H9 (cell line): ENCODE results near the gene KLF18. TPM values are rescaled to one million over a fixed set of nuclear protein-coding genes. Genes with fewer than 3 reads are reported as not detected.

ENCODE experiments used
- DNase-seq: peaks from one replicate; pipeline ENCODE4 v3.0.0-alpha.2; 2017
- H2AFZ ChIP-seq: one replicate; pipeline ENCODE4 v1.6.1; 2013; ENCODE audit warnings: mild to moderate bottlenecking, low read length, control low read depth, moderate library complexity
- H2AK5ac ChIP-seq: 2 replicates; pipeline ENCODE4 v1.6.1; 2013; ENCODE audit warnings: low read length, control low read depth, mixed read lengths; ENCODE audit not compliant: insufficient read length
- H2BK120ac ChIP-seq: one replicate; pipeline ENCODE4 v1.6.1; 2013; ENCODE audit warnings: low read depth, mild to moderate bottlenecking, low read length, control low read depth, inconsistent platforms; ENCODE audit not compliant: poor library complexity, severe bottlenecking
- H2BK12ac ChIP-seq: 2 replicates; pipeline ENCODE4 v1.6.1; 2013; ENCODE audit warnings: low read length, control low read depth, mixed read lengths, low read depth; ENCODE audit not compliant: insufficient read length
- H2BK15ac ChIP-seq: 2 replicates; pipeline ENCODE4 v1.6.1; 2013; ENCODE audit warnings: low read depth, low read length, control low read depth
- H2BK20ac ChIP-seq: one replicate; pipeline ENCODE4 v1.6.1; 2013; ENCODE audit warnings: low read depth, mild to moderate bottlenecking, low read length, control low read depth, inconsistent platforms; ENCODE audit not compliant: poor library complexity, severe bottlenecking
- H2BK5ac ChIP-seq: 2 replicates; pipeline ENCODE4 v1.6.1; 2013; ENCODE audit warnings: low read length, control low read depth, mixed read lengths; ENCODE audit not compliant: insufficient read length
- H3K14ac ChIP-seq: 2 replicates; pipeline ENCODE4 v1.6.1; 2013; ENCODE audit warnings: low read length, control low read depth; ENCODE audit not compliant: insufficient read depth
- H3K18ac ChIP-seq: 2 replicates; pipeline ENCODE4 v1.6.1; 2013; ENCODE audit warnings: low read depth, mild to moderate bottlenecking, mixed read lengths, low read length, control low read depth; ENCODE audit not compliant: insufficient read length
- H3K23ac ChIP-seq: 2 replicates; pipeline ENCODE4 v1.6.1; 2013; ENCODE audit warnings: low read length, control low read depth, mixed read lengths, low read depth; ENCODE audit not compliant: insufficient read length
- H3K23me2 ChIP-seq: 2 replicates; pipeline ENCODE4 v1.6.1; 2013; ENCODE audit warnings: low read depth, mild to moderate bottlenecking, mixed read lengths, low read length, control low read depth; ENCODE audit not compliant: insufficient read length, poor library complexity, severe bottlenecking
- H3K27ac ChIP-seq: 2 replicates; pipeline ENCODE4 v1.5.1; 2013; ENCODE audit warnings: low read length, control low read depth, mixed read lengths, low read depth; ENCODE audit not compliant: insufficient read length
- H3K27me3 ChIP-seq: 2 replicates; pipeline ENCODE4 v1.6.1; 2013; ENCODE audit warnings: low read length, control low read depth, inconsistent platforms; ENCODE audit not compliant: insufficient read depth
- H3K4ac ChIP-seq: 2 replicates; pipeline ENCODE4 v1.6.1; 2013; ENCODE audit warnings: low read depth, mild to moderate bottlenecking, control low read depth, inconsistent platforms, low read length, moderate library complexity
- H3K4me1 ChIP-seq: 2 replicates; pipeline ENCODE4 v1.6.1; 2013; ENCODE audit warnings: low read length, control low read depth, inconsistent platforms; ENCODE audit not compliant: insufficient read depth
- H3K4me2 ChIP-seq: 2 replicates; pipeline ENCODE4 v1.6.1; 2013; ENCODE audit warnings: low read length, control low read depth, mixed read lengths; ENCODE audit not compliant: insufficient read length, insufficient read depth
- H3K56ac ChIP-seq: 2 replicates; pipeline ENCODE4 v1.6.1; 2013; ENCODE audit warnings: low read depth, mild to moderate bottlenecking, mixed read lengths, low read length, control low read depth; ENCODE audit not compliant: insufficient read length
- H3K79me1 ChIP-seq: 2 replicates; pipeline ENCODE4 v1.6.1; 2013; ENCODE audit warnings: low read depth, mild to moderate bottlenecking, moderate library complexity, low read length, control low read depth, inconsistent platforms; ENCODE audit not compliant: insufficient read depth, poor library complexity, severe bottlenecking
- H3K79me2 ChIP-seq: 2 replicates; pipeline ENCODE4 v1.6.1; 2013; ENCODE audit warnings: low read length, control low read depth, inconsistent platforms; ENCODE audit not compliant: insufficient read depth
- H3K9ac ChIP-seq: 2 replicates; pipeline ENCODE4 v1.6.1; 2013; ENCODE audit warnings: low read length, control low read depth, mixed read lengths; ENCODE audit not compliant: insufficient read length; ENCODE audit errors: extremely low read depth
- H3K9me3 ChIP-seq: one replicate; pipeline ENCODE4 v1.6.1; 2013; ENCODE audit warnings: low read depth, low read length, inconsistent platforms; ENCODE audit not compliant: control insufficient read depth
- H3T11ph ChIP-seq: one replicate; pipeline ENCODE4 v1.6.1; 2013; ENCODE audit warnings: mild to moderate bottlenecking, low read length, control low read depth, inconsistent platforms
- H4K20me1 ChIP-seq: one replicate; pipeline ENCODE4 v1.6.1; 2013; ENCODE audit not compliant: control insufficient read depth, insufficient read length, insufficient read depth
- H4K5ac ChIP-seq: 2 replicates; pipeline ENCODE4 v1.6.1; 2013; ENCODE audit warnings: low read depth, mild to moderate bottlenecking, mixed read lengths, low read length, control low read depth; ENCODE audit not compliant: insufficient read length
- H4K8ac ChIP-seq: replicated peaks from 2 replicates; pipeline ENCODE4 v1.6.1; 2013; ENCODE audit warnings: low read length, control low read depth, mixed read lengths, low read depth; ENCODE audit not compliant: insufficient read length
- H4K91ac ChIP-seq: 2 replicates; pipeline ENCODE4 v1.6.1; 2013; ENCODE audit warnings: low read depth, mild to moderate bottlenecking, moderate library complexity, mixed read lengths, low read length, control low read depth; ENCODE audit not compliant: insufficient read length
- H3K27ac Mint-ChIP-seq, 3 experiments: 2 replicates in 2 of 3; 3 replicates in 1 of 3; pipeline ENCODE4 v1.8.0; 2020 to 2021; ENCODE audit warnings: mixed read lengths in 3 of 3, mild to moderate bottlenecking in 1 of 3, moderate library complexity in 1 of 3
- H3K27me3 Mint-ChIP-seq: 2 replicates; pipeline ENCODE4 v1.8.0; 2021; ENCODE audit warnings: low read depth, mild to moderate bottlenecking, moderate library complexity, mixed read lengths
- H3K36me3 Mint-ChIP-seq, 3 experiments: 2 replicates in 2 of 3; 3 replicates in 1 of 3; pipeline ENCODE4 v1.8.0; 2020 to 2021; ENCODE audit warnings: low read depth in 3 of 3, mixed read lengths in 3 of 3; ENCODE audit not compliant: insufficient read depth in 1 of 3
- H3K4me1 Mint-ChIP-seq, 2 experiments: 2 replicates each; pipeline ENCODE4 v1.8.0; 2020; ENCODE audit warnings: mixed read lengths in 2 of 2
- H3K4me3 Mint-ChIP-seq, 2 experiments: 2 replicates in 1 of 2; 3 replicates in 1 of 2; pipeline ENCODE4 v1.8.0; 2020 to 2021; ENCODE audit warnings: mild to moderate bottlenecking in 2 of 2, mixed read lengths in 2 of 2, moderate library complexity in 1 of 2
- H3K9me3 Mint-ChIP-seq, 2 experiments: 2 replicates in 1 of 2; 3 replicates in 1 of 2; pipeline ENCODE4 v1.8.0; 2020; ENCODE audit warnings: mild to moderate bottlenecking in 2 of 2, mixed read lengths in 2 of 2, moderate library complexity in 1 of 2
- WGBS: extraction: QIAGEN DNeasy Blood & Tissue Kit; methylation state at CpG from one replicate; pipeline ENCODE4 v1.1.7; 2013; ENCODE audit warnings: missing lambda C conversion rate, low lambda C conversion rate, mixed read lengths; ENCODE audit not compliant: insufficient read length; ENCODE audit errors: extremely low coverage; 5-methylcytosine and 5-hydroxymethylcytosine counted together
- total RNA-seq: library from RNA; stranded (reverse); gene quantifications from 2 replicates; pipeline ENCODE4 v1.2.1, GENCODE V29; 2021
- TF ChIP-seq, protein P1 (sequence below): fragments of 200-600 bp; sonication (generic); conservative IDR thresholded peaks from 3 replicates; pipeline ENCODE4 v1.8.0; 2021; ENCODE audit warnings: antibody characterized with exemption, mild to moderate bottlenecking

KLF18 gene
- total RNA-seq, 1 experiment from 2014 or later = 0.07 TPM

DNA sequence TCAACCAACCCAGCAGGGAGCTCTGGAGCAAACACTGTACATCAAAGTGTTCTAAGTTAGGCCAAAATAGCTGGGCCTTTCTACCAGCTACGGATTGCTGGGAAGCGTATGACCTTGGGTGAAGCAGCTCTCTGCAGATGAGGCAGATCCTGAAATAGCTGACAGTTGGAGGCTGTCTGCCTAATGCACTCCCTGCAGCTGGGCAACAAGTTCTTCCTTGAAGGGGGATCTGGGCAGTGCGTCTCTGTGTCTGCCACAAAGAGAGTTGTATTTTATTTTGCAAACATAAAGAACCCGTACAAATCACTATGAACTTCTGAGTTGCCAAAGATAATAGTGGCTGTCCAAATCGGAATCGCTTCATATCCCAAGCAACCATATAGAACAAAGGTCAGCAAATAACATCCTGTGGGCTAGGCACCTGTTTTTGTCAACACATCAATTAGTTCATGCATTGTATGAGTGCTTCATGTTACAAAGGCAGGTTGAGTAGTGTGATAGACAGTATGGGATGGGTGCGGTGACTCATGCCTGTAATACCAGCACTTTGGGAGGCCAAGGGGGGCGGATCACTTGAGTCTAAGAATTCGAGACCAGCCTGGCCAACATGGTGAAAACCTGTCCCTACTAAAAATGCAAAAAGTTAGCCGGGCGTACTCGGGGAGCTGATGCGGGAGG, 51.9 kb downstream of the KLF18 start:
- Mint-ChIP-seq H3K9me3 (no peaks in the 10 kb centered on the region), H3K27me3 (peaks cover 8% of the 10 kb centered on the region), H3K27ac (peak overlapping the region in 2 of 3 experiments; percentile 8 to 51; a peak in 3 of 7 replicates), H3K4me1 (peaks cover 25 to 32% of the 10 kb centered on the region in 2 experiments), H3K36me3 (no peaks in the 10 kb centered on the region), H3K4me3 (peak overlapping the region in 1 of 2 experiments; percentile 55; a peak in 2 of 5 replicates)
- Histone ChIP-seq H3T11ph (no peak overlapping the region), H3K9me3 (no peaks in the 10 kb centered on the region), H3K23me2 (no peaks in the 10 kb centered on the region), H3K9ac (no peak overlapping the region), H3K18ac (no peak overlapping the region), H2BK5ac (no peak overlapping the region), H3K79me2 (no peaks in the 10 kb centered on the region), H3K27ac (no peak overlapping the region), H3K23ac (no peak overlapping the region), H2AFZ (no peak overlapping the region), H3K79me1 (no peaks in the 10 kb centered on the region), H4K8ac (no peak overlapping the region), H2BK20ac (no peak overlapping the region), H3K27me3 (no peaks in the 10 kb centered on the region), H3K56ac (no peak overlapping the region), H3K14ac (no peak overlapping the region; the same call in 1 of the 2 replicates), H3K4me2 (peak overlapping the region; percentile 53), H4K91ac (no peak overlapping the region), H3K4me1 (peaks cover 12% of the 10 kb centered on the region), H3K4ac (no peak overlapping the region), H4K5ac (no peak overlapping the region), H2BK15ac (no peak overlapping the region), H2BK12ac (no peak overlapping the region), H4K20me1 (no peaks in the 10 kb centered on the region), H2BK120ac (no peak overlapping the region), H2AK5ac (no peak overlapping the region)
- no peak for DNase-seq
- no CpG with 5 or more reads among the region's 13 CpGs for WGBS
- TF ChIP-seq, protein P1, sequence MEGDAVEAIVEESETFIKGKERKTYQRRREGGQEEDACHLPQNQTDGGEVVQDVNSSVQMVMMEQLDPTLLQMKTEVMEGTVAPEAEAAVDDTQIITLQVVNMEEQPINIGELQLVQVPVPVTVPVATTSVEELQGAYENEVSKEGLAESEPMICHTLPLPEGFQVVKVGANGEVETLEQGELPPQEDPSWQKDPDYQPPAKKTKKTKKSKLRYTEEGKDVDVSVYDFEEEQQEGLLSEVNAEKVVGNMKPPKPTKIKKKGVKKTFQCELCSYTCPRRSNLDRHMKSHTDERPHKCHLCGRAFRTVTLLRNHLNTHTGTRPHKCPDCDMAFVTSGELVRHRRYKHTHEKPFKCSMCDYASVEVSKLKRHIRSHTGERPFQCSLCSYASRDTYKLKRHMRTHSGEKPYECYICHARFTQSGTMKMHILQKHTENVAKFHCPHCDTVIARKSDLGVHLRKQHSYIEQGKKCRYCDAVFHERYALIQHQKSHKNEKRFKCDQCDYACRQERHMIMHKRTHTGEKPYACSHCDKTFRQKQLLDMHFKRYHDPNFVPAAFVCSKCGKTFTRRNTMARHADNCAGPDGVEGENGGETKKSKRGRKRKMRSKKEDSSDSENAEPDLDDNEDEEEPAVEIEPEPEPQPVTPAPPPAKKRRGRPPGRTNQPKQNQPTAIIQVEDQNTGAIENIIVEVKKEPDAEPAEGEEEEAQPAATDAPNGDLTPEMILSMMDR = no peak

Other genes starting within 250 kb of the KLF18 start
- gene ARTN, start 207.8 kb downstream of the KLF18 start, total RNA-seq = 10.6 and 11.6 TPM in 2 replicates
- gene IPO13, start 194.7 kb downstream of the KLF18 start, total RNA-seq = 22.0 and 24.5 TPM in 2 replicates
- gene DPH2, start 171.6 kb downstream of the KLF18 start, total RNA-seq = 74.4 and 79.6 TPM in 2 replicates
- gene ATP6V0B, start 166.7 kb downstream of the KLF18 start, total RNA-seq = 127 and 131 TPM in 2 replicates
- gene B4GALT2, start 162.4 kb downstream of the KLF18 start, total RNA-seq = 70.9 and 74.0 TPM in 2 replicates
- gene CCDC24, start 150.0 kb downstream of the KLF18 start, total RNA-seq = 11.8 and 12.4 TPM in 2 replicates
- 29.5 and 30.1 TPM in 2 replicates for gene SLC6A9, start 110.2 kb downstream of the KLF18 start, total RNA-seq
- 0.09 TPM in 2 replicates for gene KLF17, start 22.8 kb downstream of the KLF18 start, total RNA-seq
- gene DMAP1, start 71.8 kb upstream of the KLF18 start, total RNA-seq = 54.7 and 55.3 TPM in 2 replicates
- gene ERI3, start 213.6 kb upstream of the KLF18 start, total RNA-seq = 59.7 and 61.6 TPM in 2 replicates